IMR-90 (cell line): ENCODE measurements around the gene LAMB3. TPM values are rescaled to one million over a fixed set of nuclear protein-coding genes. Genes with fewer than 3 reads are reported as not detected.

Experiments used
- ATAC-seq: fragments of 200-7000 bp; cut with Tn5 transposase; 2 replicates; pipeline ENCODE4 v1.9.1; 2020; ENCODE audit warnings: low read depth, mild to moderate bottlenecking, moderate library complexity
- BruUV-seq: library from RNA; stranded (reverse); fragments of 400-500 nt; replicated peaks from 2 replicates; lab custom pipeline; 2021; lab: Mats Ljungman, UMichigan
- CTCF ChIA-PET: fragments of 300-600 bp; formaldehyde crosslinking; extraction: SDS; loops from one replicate; lab custom pipeline; 2021; ENCODE audit warnings: antibody characterized with exemption; lab: Yijun Ruan, JAX
- POLR2A ChIA-PET: fragments of 300-600 bp; sonication (Branson Sonifier 250); formaldehyde crosslinking; loops from one replicate; lab custom pipeline; 2022; ENCODE audit warnings: antibody characterized with exemption; ENCODE audit not compliant: unreplicated experiment; lab: Charles Lee
- DNase-seq: peaks from one replicate; pipeline ENCODE4 v3.0.0; 2013
- H2AFZ ChIP-seq: replicated peaks from 2 replicates; pipeline ENCODE3; 2013; ENCODE audit warnings: low read length, mild to moderate bottlenecking; ENCODE audit not compliant: poor library complexity
- H2AK5ac ChIP-seq: 2 replicates; pipeline ENCODE4 v1.6.1; 2013; ENCODE audit warnings: low read depth, low read length, inconsistent platforms
- H2AK9ac ChIP-seq: replicated peaks from 2 replicates; pipeline ENCODE3; 2013; ENCODE audit warnings: mild to moderate bottlenecking, low read depth, low read length, moderate library complexity; ENCODE audit not compliant: poor library complexity
- H2BK120ac ChIP-seq: 2 replicates; pipeline ENCODE4 v1.6.1; 2013; ENCODE audit warnings: low read depth, low read length, inconsistent platforms
- H2BK15ac ChIP-seq: 3 replicates; pipeline ENCODE4 v1.6.1; 2013; ENCODE audit warnings: low read depth, low read length, inconsistent platforms
- H2BK20ac ChIP-seq: 2 replicates; pipeline ENCODE4 v1.6.1; 2013; ENCODE audit warnings: low read depth, mild to moderate bottlenecking, inconsistent platforms, low read length, moderate library complexity
- H2BK5ac ChIP-seq: 2 replicates; pipeline ENCODE4 v1.6.1; 2013; ENCODE audit warnings: mild to moderate bottlenecking, low read depth, low read length, inconsistent platforms; ENCODE audit not compliant: poor library complexity, severe bottlenecking
- H3K14ac ChIP-seq: replicated peaks from 2 replicates; pipeline ENCODE4 v1.6.1; 2013; ENCODE audit warnings: low read depth, low read length, inconsistent platforms
- H3K18ac ChIP-seq: 2 replicates; pipeline ENCODE4 v1.6.1; 2013; ENCODE audit warnings: low read depth, low read length, control low read depth
- H3K23ac ChIP-seq: 2 replicates; pipeline ENCODE4 v1.6.1; 2013; ENCODE audit warnings: low read depth, low read length, inconsistent platforms
- H3K27ac ChIP-seq: 2 replicates; pipeline ENCODE4 v1.5.1; 2013; ENCODE audit warnings: mild to moderate bottlenecking, control low read depth, low read length; ENCODE audit not compliant: insufficient read depth
- H3K27me3 ChIP-seq: 2 replicates; pipeline ENCODE4 v1.6.1; 2013; ENCODE audit warnings: low read length; ENCODE audit not compliant: control insufficient read depth, insufficient read depth
- H3K36me3 ChIP-seq: 2 replicates; pipeline ENCODE4 v1.6.1; 2013; ENCODE audit warnings: low read length, mixed read lengths; ENCODE audit not compliant: control insufficient read depth, insufficient read depth
- H3K4ac ChIP-seq: 2 replicates; pipeline ENCODE4 v1.6.1; 2013; ENCODE audit warnings: low read depth, low read length, inconsistent platforms
- H3K4me1 ChIP-seq: 2 replicates; pipeline ENCODE4 v1.6.1; 2013; ENCODE audit warnings: low read length, mixed read lengths; ENCODE audit not compliant: control insufficient read depth, insufficient read depth
- H3K4me2 ChIP-seq: 2 replicates; pipeline ENCODE4 v1.6.1; 2013; ENCODE audit warnings: low read depth, mild to moderate bottlenecking, control low read depth, low read length, moderate library complexity
- H3K4me3 ChIP-seq: 2 replicates; pipeline ENCODE4 v1.5.1; 2013; ENCODE audit warnings: low read depth, mild to moderate bottlenecking, control low read depth, low read length, moderate library complexity; ENCODE audit not compliant: insufficient read depth
- H3K56ac ChIP-seq: 2 replicates; pipeline ENCODE4 v1.6.1; 2013; ENCODE audit warnings: low read length, inconsistent platforms; ENCODE audit not compliant: insufficient read depth; ENCODE audit errors: extremely low read depth
- H3K79me1 ChIP-seq, 2 experiments: 2 replicates each; pipeline ENCODE4 v1.6.1; 2013; ENCODE audit warnings: low read length in 2 of 2, inconsistent platforms in 1 of 2, low read depth in 1 of 2
- H3K9ac ChIP-seq: 2 replicates; pipeline ENCODE4 v1.6.1; 2013; ENCODE audit warnings: low read depth, low read length, control low read depth
- H3K9me1 ChIP-seq: 2 replicates; pipeline ENCODE4 v1.6.1; 2013; ENCODE audit warnings: low read length, inconsistent platforms; ENCODE audit not compliant: insufficient read depth
- H3K9me3 ChIP-seq: 2 replicates; pipeline ENCODE4 v1.6.1; 2013; ENCODE audit warnings: low read length; ENCODE audit not compliant: control insufficient read depth, insufficient read depth
- H4K20me1 ChIP-seq: 2 replicates; pipeline ENCODE4 v1.6.1; 2013; ENCODE audit warnings: low read length, inconsistent platforms; ENCODE audit not compliant: insufficient read depth
- H4K5ac ChIP-seq: 2 replicates; pipeline ENCODE4 v1.6.1; 2013; ENCODE audit warnings: mild to moderate bottlenecking, low read depth, low read length, control low read depth
- H4K8ac ChIP-seq, 2 experiments: 2 replicates each; pipeline ENCODE4 v1.6.1; 2013; ENCODE audit warnings: low read depth in 2 of 2, low read length in 2 of 2, control low read depth in 1 of 2, inconsistent platforms in 1 of 2
- H4K91ac ChIP-seq: 2 replicates; pipeline ENCODE4 v1.6.1; 2013; ENCODE audit warnings: low read depth, low read length, inconsistent platforms; ENCODE audit not compliant: insufficient read depth
- BHLHE40 ChIP-seq: fragments of 150-350 bp; IDR thresholded peaks from 2 replicates; pipeline ENCODE4 v1.6.1; 2016; ENCODE audit warnings: mild to moderate bottlenecking, low read depth, low read length
- CHD1 ChIP-seq: IDR thresholded peaks from 2 replicates; pipeline ENCODE4 v1.6.1; 2012; ENCODE audit warnings: low read depth, low read length, improper control_type of control experiment
- FOS ChIP-seq: fragments of 150-350 bp; IDR thresholded peaks from 2 replicates; pipeline ENCODE4 v1.6.1; 2016; ENCODE audit warnings: low read depth, low read length
- MAFK ChIP-seq: IDR thresholded peaks from 2 replicates; pipeline ENCODE4 v1.6.1; 2012; ENCODE audit warnings: low read depth, low read length, improper control_type of control experiment
- MAZ ChIP-seq: IDR thresholded peaks from 2 replicates; pipeline ENCODE4 v1.6.1; 2012; ENCODE audit warnings: low read depth, mild to moderate bottlenecking, low read length, improper control_type of control experiment, moderate library complexity, borderline replicate concordance
- MXI1 ChIP-seq: IDR thresholded peaks from 2 replicates; pipeline ENCODE4 v1.6.1; 2012; ENCODE audit warnings: low read depth, mild to moderate bottlenecking, low read length, moderate library complexity, borderline replicate concordance
- NFE2L2 ChIP-seq: fragments of 150-350 bp; IDR thresholded peaks from 2 replicates; pipeline ENCODE4 v1.6.1; 2016; ENCODE audit warnings: low read depth, mild to moderate bottlenecking, low read length
- RAD21 ChIP-seq: IDR thresholded peaks from 2 replicates; pipeline ENCODE4 v1.6.1; 2012; ENCODE audit warnings: low read length, improper control_type of control experiment
- RCOR1 ChIP-seq: IDR thresholded peaks from 2 replicates; pipeline ENCODE4 v1.6.1; 2012; ENCODE audit warnings: mild to moderate bottlenecking, low read length, improper control_type of control experiment; ENCODE audit not compliant: insufficient replicate concordance
- RFX5 ChIP-seq: IDR thresholded peaks from 2 replicates; pipeline ENCODE4 v1.8.0; 2012; ENCODE audit warnings: low read depth, mild to moderate bottlenecking, low read length, moderate library complexity
- SMC3 ChIP-seq: fragments of 150-350 bp; IDR thresholded peaks from 2 replicates; pipeline ENCODE4 v1.6.1; 2016; ENCODE audit warnings: low read depth, mild to moderate bottlenecking, antibody characterized with exemption, low read length, moderate library complexity
- dilution Hi-C: fragments of 300-500 bp; cut with HindIII; formaldehyde crosslinking; loops from one replicate; pipeline ENCODE4 v1.14.3; 2018; ENCODE audit warnings: low sequenced_read_pairs; ENCODE audit not compliant: unreplicated experiment
- in situ Hi-C: fragments of 300-500 bp; cut with MboI; formaldehyde crosslinking; loops from 3 replicates; pipeline ENCODE4 v1.14.3; 2019; ENCODE audit warnings: low sequenced_read_pairs, inconsistent platforms, mixed read lengths
- intact Hi-C: fragments of 100-400 bp; cut with micrococcal nuclease; formaldehyde crosslinking; loops from 2 replicates; pipeline ENCODE4 v1.10.0; 2022
- polyA plus RNA-seq, 3 experiments: library from polyadenylated mRNA; depleted of rRNA; stranded (reverse); fragments of >200 nt; gene quantifications; 2 replicates each; pipeline ENCODE4 v1.2.3, GENCODE V29; 2012; ENCODE audit warnings: low replicate concordance in 1 of 3
- total RNA-seq: library from RNA; depleted of rRNA; stranded (reverse); fragments of >200 nt; gene quantifications from 2 replicates; pipeline ENCODE4 v1.2.3, GENCODE V29; 2012

LAMB3 gene
- total and polyA plus RNA-seq, 2 of the 4 experiments (the other 2 are of a cell fraction): 0.72 to 2.1 TPM

DNA sequence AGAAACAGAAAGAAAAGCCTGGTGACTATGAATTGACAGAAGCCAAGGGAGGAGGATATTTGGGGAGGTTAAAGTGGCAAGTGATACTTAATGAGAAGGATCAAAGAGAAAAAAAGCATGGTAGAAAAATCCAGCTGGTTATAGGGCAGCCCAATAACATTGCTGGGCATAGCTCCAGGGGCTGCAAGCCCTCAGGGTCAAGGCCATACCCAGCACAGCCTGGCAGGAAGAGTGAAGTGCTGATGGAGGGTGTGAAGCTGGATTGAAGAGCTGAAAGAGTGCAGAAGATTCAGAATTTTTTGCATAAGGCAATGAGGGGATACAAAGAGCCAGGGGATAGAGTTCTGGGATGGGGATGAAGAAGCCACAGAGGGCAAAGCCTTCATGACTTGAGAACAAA lies 44.4 kb upstream of the LAMB3 start:
- Histone ChIP-seq H3K56ac (no peak overlapping the region), H3K4me3 (no peak overlapping the region), H3K23ac (no peak overlapping the region), H3K4me2 (no peak overlapping the region), H3K79me1 (no peaks in the 10 kb centered on the region), H4K8ac (no peak overlapping the region), H4K20me1 (no peaks in the 10 kb centered on the region), H2AK5ac (no peak overlapping the region), H2BK15ac (no peak overlapping the region), H2BK20ac (no peak overlapping the region), H3K18ac (no peak overlapping the region), H3K14ac (no peak overlapping the region), H2BK120ac (no peak overlapping the region), H3K9me3 (no peaks in the 10 kb centered on the region), H2BK5ac (no peak overlapping the region), H2AFZ (no peak overlapping the region), H4K5ac (no peak overlapping the region), H2AK9ac (no peak overlapping the region), H4K91ac (no peak overlapping the region), H3K4ac (no peak overlapping the region), H3K27me3 (peaks cover 3% of the 10 kb centered on the region), H3K4me1 (peaks cover 2% of the 10 kb centered on the region; the same call in 1 of the 2 replicates), H3K9me1 (no peaks in the 10 kb centered on the region), H3K27ac (no peak overlapping the region), H3K36me3 (no peaks in the 10 kb centered on the region), H3K9ac (no peak overlapping the region)
- ChIA-PET POLR2A (no interaction called here), CTCF (no interaction called here)
- in situ Hi-C loops (loop anchor here (5.0 kb wide), 1 partner anchor 119 kb away; no protein-coding TSS in a partner anchor), intact Hi-C loops (no loop called here), dilution Hi-C loops (no loop called here)
- no TSS peak for BruUV-seq
- TF ChIP-seq RCOR1 (no peak), RAD21 (no peak), BHLHE40 (no peak), MAFK (no peak), RFX5 (no peak), CHD1 (no peak), NFE2L2 (no peak), FOS (no peak), MXI1 (no peak), SMC3 (no peak), MAZ (no peak)
- ATAC-seq (no peak), DNase-seq (no peak)
